HCT116 (cell line): ENCODE results near the gene STRAP. TPM values are rescaled to one million over a fixed set of nuclear protein-coding genes. Genes with fewer than 3 reads are reported as not detected.

Experiments used
- ATAC-seq: fragments of 200-7000 bp; cut with Tn5 transposase; 2 replicates; pipeline ENCODE4 v1.9.1; 2020; ENCODE audit warnings: mild to moderate bottlenecking, moderate library complexity
- BruUV-seq: library from RNA; stranded (reverse); fragments of 400-500 nt; replicated peaks from 2 replicates; lab custom pipeline; 2021; lab: Mats Ljungman, UMichigan
- CTCF ChIA-PET: fragments of 300-600 bp; sonication (Branson Sonifier 250); formaldehyde crosslinking; loops from one replicate; lab custom pipeline; 2021; ENCODE audit warnings: antibody characterized with exemption; lab: Charles Lee
- POLR2A ChIA-PET: fragments of 300-600, 350-600 bp; sonication (Branson Sonifier 250); formaldehyde crosslinking; loops from one replicate; lab custom pipeline; 2021; ENCODE audit warnings: antibody characterized with exemption; lab: Charles Lee
- RAD21 ChIA-PET, 2 experiments: fragments of 300-600 bp; sonication (Branson Sonifier 250); formaldehyde crosslinking; loops; one replicate each; lab custom pipeline; 2023; ENCODE audit warnings: low total read pairs in 2 of 2; ENCODE audit not compliant: uncharacterized antibody in 2 of 2, unreplicated experiment in 2 of 2, low non-redundant PET in 1 of 2; lab: Charles Lee
- DNase-seq: peaks from one replicate; pipeline ENCODE4 v3.0.0-alpha.2; 2010; ENCODE audit warnings: low read depth, low spot score
- H2AFZ ChIP-seq: fragments of 200-600 bp; shearing (Covaris generic), sonication (generic); 2 replicates; pipeline ENCODE4 v1.6.1; 2017; ENCODE audit warnings: low read depth, mixed run types, mixed read lengths, antibody characterized with exemption, low read length; ENCODE audit not compliant: poor library complexity, severe bottlenecking
- H3K27ac ChIP-seq: 2 replicates; pipeline ENCODE4 v1.5.1; 2012; ENCODE audit warnings: low read depth, low read length
- H3K27me3 ChIP-seq: fragments of 200-600 bp; sonication (generic); 2 replicates; pipeline ENCODE4 v1.6.1; 2016; ENCODE audit warnings: mixed run types, low read length, mixed read lengths; ENCODE audit not compliant: insufficient read depth
- H3K36me3 ChIP-seq, 2 experiments: fragments of 200-500 bp in 1 of 2; fragments of 200-600 bp in 1 of 2; sonication (Bioruptor generic) in 1 of 2; sonication (generic) in 1 of 2; 2 replicates each; pipeline versions ENCODE4 v1.5.1 to v1.6.1; 2014 to 2016; ENCODE audit warnings: low read length in 2 of 2, inconsistent platforms in 1 of 2, mixed read lengths in 1 of 2, mixed run types in 1 of 2; ENCODE audit not compliant: insufficient read depth in 2 of 2, control insufficient read depth in 1 of 2
- H3K4me1 ChIP-seq, 2 experiments: fragments of 200-600 bp in 1 of 2; sonication (generic) in 1 of 2; 2 replicates each; pipeline versions ENCODE4 v1.5.1 to v1.6.1; 2012 to 2017; ENCODE audit warnings: low read length in 2 of 2, inconsistent platforms in 1 of 2, mild to moderate bottlenecking in 1 of 2, mixed read lengths in 1 of 2, mixed run types in 1 of 2, moderate library complexity in 1 of 2; ENCODE audit not compliant: insufficient read depth in 2 of 2, control insufficient read depth in 1 of 2
- H3K4me2 ChIP-seq: fragments of 200-600 bp; sonication (generic); 2 replicates; pipeline ENCODE4 v1.6.1; 2017; ENCODE audit warnings: mixed run types, low read length, mixed read lengths
- H3K4me3 ChIP-seq, 2 experiments: fragments of 200-600 bp in 1 of 2; sonication (generic) in 1 of 2; replicated peaks in 1 of 2; 2 replicates each; pipeline ENCODE4 v1.5.1; 2011 to 2016; ENCODE audit warnings: low read length in 2 of 2, control low read depth in 1 of 2, low read depth in 1 of 2, mild to moderate bottlenecking in 1 of 2, mixed read lengths in 1 of 2, mixed run types in 1 of 2
- H3K79me2 ChIP-seq: fragments of 200-600 bp; sonication (generic); 2 replicates; pipeline ENCODE4 v1.6.1; 2017; ENCODE audit warnings: mild to moderate bottlenecking, mixed run types, low read length, moderate library complexity, mixed read lengths; ENCODE audit not compliant: insufficient read depth
- H3K9ac ChIP-seq: fragments of 200-600 bp; sonication (generic); 2 replicates; pipeline ENCODE4 v1.6.1; 2016; ENCODE audit warnings: low read length, mixed read lengths
- H3K9me2 ChIP-seq: fragments of 200-600 bp; sonication (generic), shearing (Covaris generic); 2 replicates; pipeline ENCODE4 v1.6.1; 2017; ENCODE audit warnings: mixed run types, mild to moderate bottlenecking, moderate library complexity; ENCODE audit not compliant: insufficient read depth
- H3K9me3 ChIP-seq, 2 experiments: fragments of 200-500 bp in 1 of 2; fragments of 200-600 bp in 1 of 2; sonication (Bioruptor generic) in 1 of 2; sonication (generic) in 1 of 2; 2 replicates each; pipeline ENCODE4 v1.6.1; 2014 to 2017; ENCODE audit warnings: low read length in 2 of 2, mixed read lengths in 2 of 2, inconsistent platforms in 1 of 2, low read depth in 1 of 2, mild to moderate bottlenecking in 1 of 2, mixed run types in 1 of 2, moderate library complexity in 1 of 2; ENCODE audit not compliant: control insufficient read depth in 1 of 2, insufficient read depth in 1 of 2
- H4K20me1 ChIP-seq: fragments of 200-600 bp; sonication (generic), shearing (Covaris generic); 2 replicates; pipeline ENCODE4 v1.6.1; 2017; ENCODE audit warnings: mixed run types, mild to moderate bottlenecking, moderate library complexity; ENCODE audit not compliant: insufficient read depth
- CTCF ChIP-seq, 3 experiments: fragments of 200-600 bp in 1 of 3; sonication (generic) in 1 of 3; IDR thresholded peaks in 2 of 3; conservative IDR thresholded peaks in 1 of 3; 2 replicates each; pipeline ENCODE4 v1.5.1; 2012 to 2017; ENCODE audit warnings: low read depth in 2 of 3, low read length in 2 of 3, antibody characterized with exemption in 1 of 3, borderline replicate concordance in 1 of 3, control low read depth in 1 of 3, mild to moderate bottlenecking in 1 of 3, mixed read lengths in 1 of 3, mixed run types in 1 of 3, moderate library complexity in 1 of 3; ENCODE audit not compliant: insufficient read depth in 1 of 3
- EGR1 ChIP-seq: IDR thresholded peaks from 2 replicates; pipeline ENCODE4 v1.6.1; 2012; ENCODE audit warnings: low read depth
- ELF1 ChIP-seq: IDR thresholded peaks from 2 replicates; pipeline ENCODE4 v1.6.1; 2012; ENCODE audit warnings: low read depth, borderline replicate concordance
- EZH2phosphoT487 ChIP-seq: fragments of 200-600 bp; IDR thresholded peaks from 2 replicates; pipeline ENCODE4 v1.6.1; 2018; ENCODE audit warnings: antibody characterized with exemption, borderline replicate concordance
- FOSL1 ChIP-seq: IDR thresholded peaks from 2 replicates; pipeline ENCODE4 v1.6.1; 2012; ENCODE audit warnings: low read depth
- POLR2A ChIP-seq: IDR thresholded peaks from 2 replicates; pipeline ENCODE4 v1.7.0; 2011; ENCODE audit warnings: borderline replicate concordance; ENCODE audit not compliant: insufficient read depth, insufficient read length; ENCODE audit errors: extremely low read depth
- POLR2AphosphoS5 ChIP-seq: IDR thresholded peaks from 2 replicates; pipeline ENCODE4 v1.6.1; 2011; ENCODE audit warnings: mild to moderate bottlenecking, low read depth, low read length, moderate library complexity
- RAD21 ChIP-seq: IDR thresholded peaks from 2 replicates; pipeline ENCODE4 v1.6.1; 2012; ENCODE audit warnings: low read depth, mild to moderate bottlenecking
- REST ChIP-seq: IDR thresholded peaks from 2 replicates; pipeline ENCODE4 v1.6.1; 2012; ENCODE audit warnings: low read depth
- SIN3A ChIP-seq: IDR thresholded peaks from 2 replicates; pipeline ENCODE4 v1.6.1; 2012; ENCODE audit warnings: low read depth
- SP1 ChIP-seq: IDR thresholded peaks from 2 replicates; pipeline ENCODE4 v1.6.1; 2012; ENCODE audit warnings: low read depth
- SRF ChIP-seq: IDR thresholded peaks from 2 replicates; pipeline ENCODE4 v1.6.1; 2012; ENCODE audit warnings: low read depth
- YY1 ChIP-seq: IDR thresholded peaks from 2 replicates; pipeline ENCODE4 v1.6.1; 2011; ENCODE audit warnings: low read length, low read depth, moderate library complexity, mild to moderate bottlenecking; ENCODE audit not compliant: insufficient replicate concordance; ENCODE audit errors: extremely low read depth
- intact Hi-C: fragments of 100-400 bp; cut with micrococcal nuclease; formaldehyde crosslinking; loops from 2 replicates; pipeline ENCODE4 v1.10.0; 2022
- total RNA-seq: library from RNA; stranded (reverse); gene quantifications from one replicate; pipeline ENCODE4 v1.2.1, GENCODE V29; 2021; ENCODE audit not compliant: unreplicated experiment

The STRAP gene
- total RNA-seq, 1 experiment from 2014 or later = 156 TPM

GRCh38 chr12:15918066-15918465 lies 35.9 kb downstream of the STRAP start:
- ChIA-PET RAD21 (no interaction called here), CTCF (no interaction called here), POLR2A (no interaction called here)
- H3K9ac ChIP-seq = no peak overlapping the region
- no peaks in the 10 kb centered on the region for H3K27me3 ChIP-seq
- BruUV-seq = no TSS peak
- TF ChIP-seq EGR1 (no peak), POLR2AphosphoS5 (no peak), SRF (no peak), CTCF (IDR thresholded peaks at IDR 0.05 in 2 of 3, conservative IDR thresholded peaks at IDR 0.05 in 1 of 3; ENCODE audit: borderline replicate concordance in 1 of 3, insufficient read depth in 1 of 3, low read depth in 2 of 3, low read length in 2 of 3) (no peak), FOSL1 (no peak), SIN3A (no peak), REST (no peak), YY1 (no peak), RAD21 (no peak), POLR2A (no peak), SP1 (no peak), ELF1 (no peak), EZH2phosphoT487 (no peak)
- ATAC-seq (no peak), DNase-seq (no peak)
- H3K4me3 ChIP-seq = no peak overlapping the region
- no peak overlapping the region for H3K4me2 ChIP-seq
- no peaks in the 10 kb centered on the region for H3K36me3 ChIP-seq
- H2AFZ ChIP-seq = no peak overlapping the region
- peaks cover 4% of the 10 kb centered on the region; the same call in 1 of the 2 replicates for H3K79me2 ChIP-seq
- no peaks in the 10 kb centered on the region for H3K9me3 ChIP-seq
- no peaks in the 10 kb centered on the region for H4K20me1 ChIP-seq
- intact Hi-C loops = no loop called here
- no peaks in the 10 kb centered on the region for H3K4me1 ChIP-seq
- H3K27ac ChIP-seq = no peak overlapping the region
- H3K9me2 ChIP-seq = no peaks in the 10 kb centered on the region
